H1 (cell line): ENCODE measurements around the gene TEAD3. TPM values are rescaled to one million over a fixed set of nuclear protein-coding genes. Genes with fewer than 3 reads are reported as not detected.

Experiments used
- CTCF ChIA-PET: fragments of 300-600 bp; sonication (Branson Sonifier 250); formaldehyde crosslinking; loops from one replicate; lab custom pipeline; 2021; ENCODE audit not compliant: partially characterized antibody; lab: Charles Lee
- POLR2A ChIA-PET: fragments of 300-600 bp; sonication (Branson Sonifier 250); formaldehyde crosslinking; loops from one replicate; lab custom pipeline; 2021; ENCODE audit warnings: inconsistent platforms; ENCODE audit not compliant: partially characterized antibody; lab: Charles Lee
- DNase-seq, 2 experiments: peaks; one replicate each; pipeline versions ENCODE4 v3.0.0 to v3.0.0-alpha.2; 2010 to 2022; ENCODE audit warnings: low spot score in 2 of 2, low read depth in 1 of 2, mixed read lengths in 1 of 2
- FAIRE-seq: peaks from 2 replicates; lab custom pipeline; 2011; peaks lifted over from hg19 to GRCh38; lab: Jason Lieb, UNC
- H2AFZ ChIP-seq: 2 replicates; pipeline ENCODE4 v1.8.1; 2012; ENCODE audit warnings: low read length, inconsistent platforms
- H2AK5ac ChIP-seq: 2 replicates; pipeline ENCODE4 v1.6.1; 2013; ENCODE audit warnings: low read depth, low read length
- H2BK120ac ChIP-seq: replicated peaks from 2 replicates; pipeline ENCODE3; 2013; ENCODE audit warnings: low read depth, low read length, inconsistent platforms
- H2BK12ac ChIP-seq: 2 replicates; pipeline ENCODE4 v1.6.1; 2013; ENCODE audit warnings: low read depth, low read length
- H2BK15ac ChIP-seq: 2 replicates; pipeline ENCODE4 v1.6.1; 2013; ENCODE audit warnings: low read length
- H2BK20ac ChIP-seq: 2 replicates; pipeline ENCODE4 v1.6.1; 2013; ENCODE audit warnings: low read length
- H2BK5ac ChIP-seq: 2 replicates; pipeline ENCODE4 v1.6.1; 2013; ENCODE audit warnings: low read depth, low read length
- H3K14ac ChIP-seq: 2 replicates; pipeline ENCODE4 v1.6.1; 2013; ENCODE audit warnings: inconsistent platforms; ENCODE audit not compliant: insufficient read length
- H3K18ac ChIP-seq: 2 replicates; pipeline ENCODE4 v1.6.1; 2013; ENCODE audit warnings: low read length; ENCODE audit errors: extremely low read depth
- H3K23ac ChIP-seq: 2 replicates; pipeline ENCODE4 v1.6.1; 2013; ENCODE audit warnings: inconsistent platforms; ENCODE audit not compliant: insufficient read length
- H3K23me2 ChIP-seq: 2 replicates; pipeline ENCODE4 v1.6.1; 2013; ENCODE audit warnings: low read depth, low read length
- H3K27ac ChIP-seq: 2 replicates; pipeline ENCODE4 v1.6.1; 2011; ENCODE audit warnings: low read depth, low read length, inconsistent platforms
- H3K27me3 ChIP-seq, 4 experiments: replicated peaks in 1 of 4; 1 replicate in 1 of 4; 2 replicates in 3 of 4; pipeline versions ENCODE4 v1.6.1 to v1.8.1; 2011 to 2013; ENCODE audit warnings: low read length in 3 of 4, mild to moderate bottlenecking in 3 of 4, inconsistent platforms in 2 of 4, mixed read lengths in 2 of 4, moderate library complexity in 1 of 4; ENCODE audit not compliant: control insufficient read depth in 3 of 4, insufficient read depth in 3 of 4; ENCODE audit errors: extremely low read depth in 1 of 4
- H3K36me3 ChIP-seq, 4 experiments: 2 replicates each; pipeline versions ENCODE4 v1.6.1 to v1.8.1; 2011 to 2013; ENCODE audit warnings: mild to moderate bottlenecking in 4 of 4, low read length in 3 of 4, moderate library complexity in 2 of 4, control low read depth in 1 of 4, inconsistent platforms in 1 of 4; ENCODE audit not compliant: insufficient read depth in 4 of 4, control insufficient read depth in 2 of 4
- H3K4ac ChIP-seq: replicated peaks from 2 replicates; pipeline ENCODE3; 2013; ENCODE audit warnings: low read length, low read depth, mixed read lengths, inconsistent platforms; ENCODE audit not compliant: insufficient read length
- H3K4me1 ChIP-seq, 4 experiments: replicated peaks in 1 of 4; 1 replicate in 1 of 4; 2 replicates in 3 of 4; pipeline versions ENCODE4 v1.6.1 to v1.8.1; 2011 to 2013; ENCODE audit warnings: low read length in 3 of 4, inconsistent platforms in 2 of 4, mixed read lengths in 1 of 4; ENCODE audit not compliant: insufficient read depth in 4 of 4, control insufficient read depth in 3 of 4
- H3K4me2 ChIP-seq, 2 experiments: 2 replicates each; pipeline versions ENCODE4 v1.6.1 to v1.8.1; 2011 to 2013; ENCODE audit warnings: low read depth in 2 of 2, low read length in 2 of 2, control low read depth in 1 of 2, inconsistent platforms in 1 of 2, mild to moderate bottlenecking in 1 of 2; ENCODE audit not compliant: insufficient read depth in 1 of 2
- H3K4me3 ChIP-seq, 4 experiments: fragments of 200-600, 300-600 bp in 1 of 4; sonication (generic), shearing (Covaris generic), sonication (Bioruptor Twin) in 1 of 4; 2 replicates each; pipeline versions ENCODE4 v1.5.1 to v1.8.1; 2011 to 2016; ENCODE audit warnings: low read length in 4 of 4, low read depth in 3 of 4, control low read depth in 2 of 4, inconsistent platforms in 2 of 4, mild to moderate bottlenecking in 2 of 4, mixed read lengths in 1 of 4, moderate library complexity in 1 of 4; ENCODE audit not compliant: insufficient read depth in 2 of 4; ENCODE audit errors: extremely low read depth in 1 of 4
- H3K56ac ChIP-seq: replicated peaks from 2 replicates; pipeline ENCODE3; 2013; ENCODE audit warnings: low read depth, mild to moderate bottlenecking, mixed read lengths, low read length, inconsistent platforms; ENCODE audit not compliant: insufficient read length
- H3K79me1 ChIP-seq: 2 replicates; pipeline ENCODE4 v1.6.1; 2013; ENCODE audit warnings: low read depth, low read length, control low read depth
- H3K79me2 ChIP-seq, 2 experiments: 2 replicates each; pipeline versions ENCODE4 v1.6.1 to v1.8.1; 2012 to 2013; ENCODE audit warnings: low read length in 2 of 2, mild to moderate bottlenecking in 2 of 2, inconsistent platforms in 1 of 2; ENCODE audit not compliant: insufficient read depth in 2 of 2, control insufficient read depth in 1 of 2
- H3K9ac ChIP-seq, 4 experiments: replicated peaks in 1 of 4; 1 replicate in 1 of 4; 2 replicates in 3 of 4; pipeline versions ENCODE4 v1.6.1 to v1.8.1; 2011 to 2013; ENCODE audit warnings: low read depth in 3 of 4, low read length in 3 of 4, control low read depth in 2 of 4, mild to moderate bottlenecking in 2 of 4, moderate library complexity in 2 of 4, inconsistent platforms in 1 of 4; ENCODE audit errors: extremely low read depth in 1 of 4
- H3K9me3 ChIP-seq, 2 experiments: 2 replicates each; pipeline versions ENCODE4 v1.6.1 to v1.8.1; 2012 to 2013; ENCODE audit warnings: mild to moderate bottlenecking in 2 of 2, moderate library complexity in 2 of 2, control low read depth in 1 of 2, inconsistent platforms in 1 of 2, low read depth in 1 of 2, low read length in 1 of 2, mixed read lengths in 1 of 2; ENCODE audit not compliant: insufficient read depth in 2 of 2
- H4K20me1 ChIP-seq, 2 experiments: replicated peaks in 1 of 2; 2 replicates each; pipeline versions ENCODE3 to v1.8.1; 2011 to 2013; ENCODE audit warnings: inconsistent platforms in 2 of 2, low read length in 2 of 2, mild to moderate bottlenecking in 1 of 2; ENCODE audit not compliant: insufficient read depth in 2 of 2, control insufficient read depth in 1 of 2
- H4K5ac ChIP-seq: 2 replicates; pipeline ENCODE4 v1.6.1; 2013; ENCODE audit warnings: low read length, low read depth, mixed read lengths, inconsistent platforms; ENCODE audit not compliant: insufficient read length
- H4K8ac ChIP-seq: 2 replicates; pipeline ENCODE4 v1.8.0; 2013; ENCODE audit warnings: mild to moderate bottlenecking, moderate library complexity, low read length, inconsistent platforms; ENCODE audit not compliant: insufficient read depth; ENCODE audit errors: extremely low read depth
- H4K91ac ChIP-seq: replicated peaks from 2 replicates; pipeline ENCODE3; 2013; ENCODE audit warnings: low read length, mixed read lengths, inconsistent platforms; ENCODE audit not compliant: insufficient read length
- GABPA ChIP-seq: IDR thresholded peaks from 2 replicates; pipeline ENCODE4 v1.6.1; 2011; ENCODE audit warnings: mild to moderate bottlenecking, low read length, moderate library complexity, borderline replicate concordance; ENCODE audit not compliant: insufficient read depth
- HDAC2 ChIP-seq, 2 experiments: fragments of 300-600 bp in 1 of 2; sonication (generic) in 1 of 2; IDR thresholded peaks; 2 replicates each; pipeline ENCODE4 v1.6.1; 2011 to 2012; ENCODE audit warnings: low read depth in 2 of 2, low read length in 2 of 2, mild to moderate bottlenecking in 2 of 2, moderate library complexity in 2 of 2, borderline replicate concordance in 1 of 2, inconsistent platforms in 1 of 2
- RNF2 ChIP-seq: fragments of 200-900, 300-1000 bp; sonication (generic); IDR thresholded peaks from 2 replicates; pipeline ENCODE4 v1.7.1; 2016; ENCODE audit warnings: borderline replicate concordance, low read depth, mild to moderate bottlenecking, antibody characterized with exemption, low read length; ENCODE audit not compliant: poor library complexity, severe bottlenecking; ENCODE audit errors: missing control alignments
- WGBS, 2 experiments: shearing (Covaris generic) in 1 of 2; methylation state at CpG; one replicate each; pipeline versions ENCODE4 v1.1.6 to v1.1.7; 2013 to 2015; ENCODE audit warnings: low lambda C conversion rate in 2 of 2, mixed read lengths in 2 of 2, inconsistent platforms in 1 of 2, low coverage in 1 of 2, missing lambda C conversion rate in 1 of 2; ENCODE audit not compliant: insufficient replicate concordance in 2 of 2, insufficient coverage in 1 of 2, insufficient read length in 1 of 2; ENCODE audit errors: extremely low coverage in 1 of 2, missing lambda C conversion rate in 1 of 2; 5-methylcytosine and 5-hydroxymethylcytosine counted together
- polyA plus RNA-seq, 7 experiments: library from polyadenylated mRNA; depleted of rRNA in 3 of 7; stranded (reverse) in 5 of 7; unstranded in 2 of 7; fragments of >200 nt in 5 of 7; fragments of 200-250 nt in 2 of 7; gene quantifications; 1 replicate in 5 of 7; 2 replicates in 1 of 7; 4 replicates in 1 of 7; pipeline versions ENCODE4 v1.2.1 to v1.2.3, GENCODE V29; 2011 to 2013; ENCODE audit warnings: missing spikeins in 2 of 7, mixed read lengths in 2 of 7
- total RNA-seq: library from RNA; stranded (reverse); fragmentation: NEBNext Ultra II Directional; extraction: Animal tissue kit (Norgen Biotek cat#: 25700); gene quantifications from 2 replicates; pipeline ENCODE4 v1.2.1, GENCODE V29; 2021

Gene TEAD3
- total and polyA plus RNA-seq, 2 of the 8 experiments (the other 6 are each of a cell fraction or from before 2014, with no cell fraction given): 20.1 to 28.7 TPM

GRCh38 chr6:35512740-35513139 lies 15.9 kb upstream of the TEAD3 start, which contains the start of gene TULP1:
TSS of gene TULP1 (minus strand) at chr6:35512896. CDS start at chr6:35512858, 38 bp downstream.
- no peak within 1 kb of the TSS for H3K23ac ChIP-seq
- peak within 1 kb of the TSS; percentile 71; the same call in 1 of the 2 replicates for H3K18ac ChIP-seq
- ChIA-PET POLR2A (interaction anchor here (1.0 kb wide), 1 partner anchor 39 kb away, joined by 3 read pairs; no protein-coding TSS in a partner anchor), CTCF (interaction anchor here (0.7 to 1.7 kb wide), 3 partner anchors 11 to 56 kb away, joined by 3 to 6 read pairs (median 3); no protein-coding TSS in a partner anchor)
- H2AFZ ChIP-seq: no peak within 1 kb of the TSS; the same call in 1 of the 2 replicates
- H2AK5ac ChIP-seq: no peak within 1 kb of the TSS
- peak within 1 kb of the TSS; percentile 30 to 67 (median 41) for H3K4me3 ChIP-seq
- H3K9ac ChIP-seq: no peak within 1 kb of the TSS; a peak in 1 of 7 replicates
- no peak within 1 kb of the TSS for H2BK5ac ChIP-seq
- H2BK120ac ChIP-seq: no peak within 1 kb of the TSS
- no peaks in the 10 kb centered on the region for H3K79me1 ChIP-seq
- DNase-seq: no peak
- no peak within 1 kb of the TSS for H4K91ac ChIP-seq
- H3K4me1 ChIP-seq: peaks cover 3 to 27% (median 17%) of the 10 kb centered on the region in 4 experiments
- H3K56ac ChIP-seq: peak within 1 kb of the TSS; percentile 6
- no peak within 1 kb of the TSS for H2BK12ac ChIP-seq
- peak within 1 kb of the TSS; percentile 82 for H4K8ac ChIP-seq
- H3K27me3 ChIP-seq: peaks cover 0 to 17% (median 6%) of the 10 kb centered on the region in 4 experiments; a peak in 5 of 7 replicates
- no peaks in the 10 kb centered on the region for H3K79me2 ChIP-seq
- no peak for FAIRE-seq
- H3K9me3 ChIP-seq: no peaks in the 10 kb centered on the region
- no peak within 1 kb of the TSS for H3K14ac ChIP-seq
- H3K4me2 ChIP-seq: peak within 1 kb of the TSS; percentile 81 to 88
- no peak within 1 kb of the TSS; the same call in 1 of the 2 replicates for H2BK15ac ChIP-seq
- no peak for TF ChIP-seq RNF2
- no peak for TF ChIP-seq HDAC2 (IDR thresholded peaks at IDR 0.05; ENCODE audit: borderline replicate concordance in 1 of 2, low read depth in 2 of 2, low read length in 2 of 2)
- TF ChIP-seq GABPA: no peak
- no peaks in the 10 kb centered on the region; the same call in 1 of the 2 replicates for H3K23me2 ChIP-seq
- no peaks in the 10 kb centered on the region for H3K36me3 ChIP-seq
- H4K5ac ChIP-seq: no peak within 1 kb of the TSS
- H3K4ac ChIP-seq: no peak within 1 kb of the TSS
- H3K27ac ChIP-seq: no peak within 1 kb of the TSS
- 53% methylated on average over 9 of the region's 10 CpGs; no CpG with 5 or more reads in 1 of the 2 experiments for WGBS, 2 experiments
- H4K20me1 ChIP-seq: no peaks in the 10 kb centered on the region
- no peak within 1 kb of the TSS for H2BK20ac ChIP-seq
